ENCODE data around the gene PELI2. TPM values are rescaled to one million over a fixed set of nuclear protein-coding genes. Genes with fewer than 3 reads are reported as not detected.

The PELI2 gene
- total RNA-seq, 1 experiment from 2014 or later, result 2.0 TPM

DNA sequence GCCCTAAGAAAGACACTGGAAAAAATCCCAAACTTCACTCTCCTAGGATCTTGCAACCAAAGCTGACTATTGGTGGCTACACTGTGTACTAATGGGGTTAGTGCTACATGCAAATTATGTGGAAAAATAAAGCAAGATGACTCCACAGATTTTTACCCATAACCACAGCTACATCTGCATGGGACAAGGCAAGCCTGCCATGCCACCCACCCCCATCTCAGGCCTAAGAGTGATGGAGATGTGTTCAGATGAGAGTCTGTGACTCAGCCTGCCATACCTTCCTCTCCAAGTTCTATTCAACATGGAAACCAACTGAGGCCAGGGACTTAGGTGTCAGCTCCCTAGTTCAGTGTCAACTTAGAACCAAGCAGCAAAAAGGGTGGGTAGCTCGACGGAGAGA lies 206.2 kb downstream of the PELI2 start:
- intact Hi-C loops (cut with micrococcal nuclease), result no loop called here
- ChIA-PET CTCF (interaction anchor here (2.3 kb wide), 1 partner anchor 16 kb away, joined by 9 read pairs; no protein-coding TSS in a partner anchor), RAD21 (ENCODE audit: low non-redundant PET in 1 of 2, low total read pairs in 2 of 2, uncharacterized antibody in 2 of 2, unreplicated experiment in 2 of 2) (no interaction called here), POLR2A (no interaction called here)
- Histone ChIP-seq H3K9ac (ENCODE audit: low read length) (no peak overlapping the region), H3K36me3 (ENCODE audit: control insufficient read depth in 1 of 2, insufficient read depth in 2 of 2, low read length in 2 of 2) (no peaks in the 10 kb centered on the region), H3K4me2 (ENCODE audit: low read length) (no peak overlapping the region), H3K79me2 (ENCODE audit: insufficient read depth, low read length) (no peaks in the 10 kb centered on the region), H3K27ac (ENCODE audit: low read depth, low read length) (no peak overlapping the region), H3K27me3 (ENCODE audit: insufficient read depth, low read length) (peaks cover 32% of the 10 kb centered on the region), H3K9me3 (ENCODE audit: control insufficient read depth in 1 of 2, insufficient read depth in 1 of 2, low read depth in 1 of 2, low read length in 2 of 2) (no peaks in the 10 kb centered on the region), H3K4me3 (replicated peaks in 1 of 2; ENCODE audit: low read depth in 1 of 2, low read length in 2 of 2) (no peak overlapping the region), H3K4me1 (ENCODE audit: control insufficient read depth in 1 of 2, insufficient read depth in 2 of 2, low read length in 2 of 2) (no peaks in the 10 kb centered on the region), H3K9me2 (ENCODE audit: insufficient read depth) (no peaks in the 10 kb centered on the region), H4K20me1 (ENCODE audit: insufficient read depth) (no peaks in the 10 kb centered on the region), H2AFZ (ENCODE audit: low read depth, low read length, poor library complexity, severe bottlenecking) (no peak overlapping the region)
- no peak for DNase-seq (ENCODE audit: low read depth, low spot score)
- BruUV-seq (replicated peaks), result no TSS peak
- TF ChIP-seq, protein P1, sequence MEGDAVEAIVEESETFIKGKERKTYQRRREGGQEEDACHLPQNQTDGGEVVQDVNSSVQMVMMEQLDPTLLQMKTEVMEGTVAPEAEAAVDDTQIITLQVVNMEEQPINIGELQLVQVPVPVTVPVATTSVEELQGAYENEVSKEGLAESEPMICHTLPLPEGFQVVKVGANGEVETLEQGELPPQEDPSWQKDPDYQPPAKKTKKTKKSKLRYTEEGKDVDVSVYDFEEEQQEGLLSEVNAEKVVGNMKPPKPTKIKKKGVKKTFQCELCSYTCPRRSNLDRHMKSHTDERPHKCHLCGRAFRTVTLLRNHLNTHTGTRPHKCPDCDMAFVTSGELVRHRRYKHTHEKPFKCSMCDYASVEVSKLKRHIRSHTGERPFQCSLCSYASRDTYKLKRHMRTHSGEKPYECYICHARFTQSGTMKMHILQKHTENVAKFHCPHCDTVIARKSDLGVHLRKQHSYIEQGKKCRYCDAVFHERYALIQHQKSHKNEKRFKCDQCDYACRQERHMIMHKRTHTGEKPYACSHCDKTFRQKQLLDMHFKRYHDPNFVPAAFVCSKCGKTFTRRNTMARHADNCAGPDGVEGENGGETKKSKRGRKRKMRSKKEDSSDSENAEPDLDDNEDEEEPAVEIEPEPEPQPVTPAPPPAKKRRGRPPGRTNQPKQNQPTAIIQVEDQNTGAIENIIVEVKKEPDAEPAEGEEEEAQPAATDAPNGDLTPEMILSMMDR (IDR thresholded peaks at IDR 0.05 in 2 of 3, conservative IDR thresholded peaks at IDR 0.05 in 1 of 3; ENCODE audit: borderline replicate concordance in 1 of 3, insufficient read depth in 1 of 3, low read depth in 2 of 3, low read length in 2 of 3), result no peak
- TF ChIP-seq CBX3 (IDR thresholded peaks at IDR 0.05; ENCODE audit: low read depth) (no peak), POLR2AphosphoS5 (IDR thresholded peaks at IDR 0.05; ENCODE audit: low read depth, low read length) (no peak), TCF7L2 (IDR thresholded peaks at IDR 0.05; ENCODE audit: borderline replicate concordance, extremely low read depth, insufficient read depth, insufficient read length) (no peak), ZNF274 (IDR thresholded peaks at IDR 0.05; ENCODE audit: low read depth, low read length) (no peak), SP1 (IDR thresholded peaks at IDR 0.05; ENCODE audit: low read depth) (no peak), ATF3 (IDR thresholded peaks at IDR 0.05) (no peak), CEBPB (IDR thresholded peaks at IDR 0.05; ENCODE audit: low read depth) (no peak), SIN3A (IDR thresholded peaks at IDR 0.05; ENCODE audit: low read depth) (no peak), MAX (IDR thresholded peaks at IDR 0.05) (no peak), YY1 (IDR thresholded peaks at IDR 0.05; ENCODE audit: extremely low read depth, insufficient replicate concordance, low read depth, low read length) (no peak), ZFX (IDR thresholded peaks at IDR 0.05) (no peak), EGR1 (IDR thresholded peaks at IDR 0.05; ENCODE audit: low read depth) (no peak), EZH2phosphoT487 (IDR thresholded peaks at IDR 0.05; ENCODE audit: borderline replicate concordance) (no peak), ELF1 (IDR thresholded peaks at IDR 0.05; ENCODE audit: borderline replicate concordance, low read depth) (no peak), POLR2A (IDR thresholded peaks at IDR 0.05; ENCODE audit: borderline replicate concordance, extremely low read depth, insufficient read depth, insufficient read length) (no peak)
- ATAC-seq, result no peak
